ENCODE data around the gene CIAPIN1.
"Not testable (repeated sequence)": the region's sequence is repeated elsewhere in the genome, so short reads cannot be mapped to it uniquely, and the experiment has no call there.

The CIAPIN1 gene

DNA sequence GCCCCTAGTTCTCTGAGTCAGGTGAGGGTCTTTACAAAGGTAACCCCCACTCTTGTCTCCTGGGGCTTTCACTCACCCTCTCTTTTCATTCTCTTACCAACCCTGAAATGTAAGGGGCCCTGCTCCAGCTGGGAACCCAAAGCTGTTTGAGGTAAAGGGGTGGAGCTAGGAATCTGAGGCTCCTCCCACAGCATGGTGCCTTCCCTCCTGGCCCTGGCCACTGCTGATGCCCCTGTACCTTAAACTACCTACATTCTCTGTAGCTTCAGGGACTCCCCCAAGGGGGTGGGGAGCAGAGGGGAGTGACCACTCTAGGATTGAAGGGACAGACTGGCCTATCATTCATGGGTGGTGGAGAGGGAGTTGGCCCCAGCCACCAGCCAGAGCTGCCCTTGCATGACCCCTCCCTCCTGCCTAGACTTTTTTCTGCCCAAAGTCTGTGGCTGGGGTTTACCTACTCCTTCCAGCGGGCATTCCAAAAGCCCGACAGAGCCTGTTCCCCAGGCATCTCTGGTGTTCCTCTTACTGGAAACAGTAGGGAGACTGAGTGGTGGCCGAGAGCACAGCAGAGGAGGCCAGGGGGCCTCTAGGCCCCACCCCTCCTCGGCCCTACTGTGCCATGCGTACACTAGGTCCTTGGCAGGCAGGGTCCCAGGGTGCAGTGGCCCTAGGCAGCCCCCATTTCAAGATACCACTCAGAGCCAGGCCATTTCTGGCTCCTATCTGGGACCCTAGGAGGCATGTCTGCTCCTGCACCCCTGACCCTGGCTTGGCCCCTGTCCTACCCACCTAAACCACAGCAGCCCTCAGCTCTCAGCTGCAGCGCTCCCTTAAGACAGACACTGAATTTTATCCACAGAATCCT lies 29.6 kb upstream of the CIAPIN1 start:
- no peak for DNase-seq

DNA sequence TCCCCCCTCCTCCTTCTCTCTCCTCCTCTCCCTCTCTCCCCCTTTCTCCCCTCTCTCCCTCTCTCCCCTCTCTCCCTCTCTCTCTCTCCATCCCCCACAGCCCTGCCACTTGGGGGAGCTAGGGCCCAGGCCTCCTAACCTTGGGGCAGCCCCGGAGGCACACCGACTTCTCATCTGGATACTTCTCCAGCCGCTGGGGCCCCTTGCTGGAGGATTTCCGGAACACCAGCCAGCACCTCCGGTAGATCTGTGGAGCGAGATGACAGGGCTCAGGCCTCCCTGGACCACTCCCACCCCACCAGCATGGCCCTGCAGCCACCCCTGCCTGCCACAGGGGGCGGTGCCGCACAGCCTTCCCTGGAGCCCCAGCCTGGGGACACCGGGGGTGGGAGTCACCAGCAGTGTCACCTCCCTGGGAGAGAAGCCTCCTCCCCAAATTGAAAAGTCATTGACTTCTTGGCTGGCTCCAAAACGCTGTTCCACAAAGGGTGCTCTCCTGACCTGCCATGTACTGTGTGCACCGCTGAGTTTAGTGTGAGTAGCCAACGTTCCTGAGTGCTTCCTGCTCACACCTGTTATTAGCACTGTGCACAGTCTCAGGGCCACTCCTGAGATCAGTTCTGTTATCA lies 28.6 kb upstream of the CIAPIN1 start:
- DNase-seq, result no peak

DNA sequence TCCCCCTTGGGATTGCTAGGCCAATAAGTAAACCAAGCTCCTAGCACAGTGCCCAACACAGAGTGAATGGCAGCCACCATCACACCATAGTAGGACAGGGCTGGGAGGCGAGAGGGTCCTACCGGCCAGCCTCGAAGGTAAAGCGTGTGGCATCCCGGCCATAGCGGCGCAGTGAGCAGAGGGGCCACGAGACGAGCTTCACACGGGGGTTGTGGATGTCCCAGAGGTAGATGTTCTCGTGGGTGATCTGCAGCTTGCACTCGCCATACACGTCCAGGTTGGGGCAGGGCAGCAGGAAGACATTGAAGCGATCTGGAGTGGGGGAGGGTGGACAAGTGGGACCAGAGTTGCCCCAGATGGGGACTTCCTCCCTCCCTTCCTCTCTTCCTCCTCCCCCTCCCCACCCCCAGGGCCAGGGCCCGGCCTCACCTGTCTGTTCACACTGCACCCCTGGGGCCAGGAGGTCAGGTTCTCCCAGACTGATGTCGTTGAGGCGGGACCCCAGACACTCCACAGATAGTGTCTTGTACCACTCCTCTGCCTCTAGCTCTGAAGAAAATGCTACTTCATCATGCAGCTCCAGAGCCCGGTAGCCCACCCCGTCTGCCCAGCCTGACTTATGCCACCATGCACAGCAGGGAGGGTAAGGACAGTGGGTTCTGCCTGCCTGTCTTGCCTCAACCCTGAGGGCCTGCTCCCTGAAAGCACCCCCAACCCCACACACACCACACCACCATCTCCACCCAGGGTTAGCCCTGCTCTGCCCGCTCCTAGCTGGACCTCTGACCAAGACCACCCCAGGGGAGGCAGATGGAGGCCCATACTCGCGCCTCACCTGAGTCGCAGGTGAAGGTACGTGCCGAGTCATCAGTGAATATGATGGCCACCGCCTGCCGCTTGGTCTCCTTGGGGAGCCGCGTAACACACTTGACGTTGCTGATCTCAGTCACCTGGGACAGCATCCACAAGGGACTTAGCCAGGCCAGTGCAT lies 27.8 kb upstream of the CIAPIN1 start:
- DNase-seq, result no peak

DNA sequence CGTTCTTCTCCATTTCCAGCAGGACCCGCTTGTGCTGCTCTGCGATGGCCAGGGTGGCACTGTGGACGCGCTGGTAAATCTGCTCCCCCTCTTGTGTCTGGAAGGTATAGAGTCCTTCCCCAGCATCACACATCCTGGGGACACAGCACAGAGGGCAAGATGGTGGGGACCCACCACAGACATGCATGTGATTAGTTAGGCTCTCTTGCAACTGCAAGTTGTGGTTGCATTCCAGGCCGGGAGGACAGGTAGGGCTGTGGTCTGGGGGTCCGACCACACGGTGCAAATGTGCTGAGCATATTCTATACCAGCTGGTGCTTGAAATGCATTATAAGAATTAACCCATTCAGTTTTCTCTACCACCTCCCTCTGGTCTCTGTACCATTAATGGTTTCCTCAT lies 26.7 kb upstream of the CIAPIN1 start:
- no peak for DNase-seq

DNA sequence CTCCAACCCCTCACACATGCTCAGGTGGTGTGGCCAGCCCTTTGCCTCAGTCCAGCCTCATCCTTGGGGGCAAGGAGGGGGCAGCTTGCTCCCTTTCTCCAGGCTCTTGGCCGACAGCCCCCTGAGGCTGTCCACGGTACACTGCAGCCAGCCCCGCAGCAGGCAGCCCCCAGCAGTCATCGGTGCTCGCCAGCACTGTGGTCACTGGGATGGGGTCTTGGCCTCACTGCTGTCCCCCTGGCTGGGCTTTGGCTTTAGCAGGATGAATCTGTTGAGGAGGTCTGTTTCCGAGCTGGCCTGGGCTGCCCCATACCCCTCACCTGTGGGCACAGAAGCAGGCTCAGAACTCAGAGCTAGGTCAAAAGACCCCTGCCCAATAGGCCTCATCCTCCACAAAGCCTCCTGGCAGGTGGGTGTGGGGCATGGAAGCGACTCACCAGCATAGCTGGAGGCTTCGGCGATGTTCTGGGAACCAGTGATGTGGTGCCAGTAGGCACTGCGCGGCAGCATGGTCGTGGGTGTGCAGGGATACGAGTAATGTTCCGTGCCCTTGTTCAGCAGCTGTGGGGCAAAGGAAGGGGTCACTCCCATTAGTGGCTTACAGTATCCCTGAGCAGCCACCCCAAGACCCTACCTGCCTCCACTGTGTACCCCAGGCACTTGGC lies 26.1 kb upstream of the CIAPIN1 start:
- DNase-seq, result no peak

DNA sequence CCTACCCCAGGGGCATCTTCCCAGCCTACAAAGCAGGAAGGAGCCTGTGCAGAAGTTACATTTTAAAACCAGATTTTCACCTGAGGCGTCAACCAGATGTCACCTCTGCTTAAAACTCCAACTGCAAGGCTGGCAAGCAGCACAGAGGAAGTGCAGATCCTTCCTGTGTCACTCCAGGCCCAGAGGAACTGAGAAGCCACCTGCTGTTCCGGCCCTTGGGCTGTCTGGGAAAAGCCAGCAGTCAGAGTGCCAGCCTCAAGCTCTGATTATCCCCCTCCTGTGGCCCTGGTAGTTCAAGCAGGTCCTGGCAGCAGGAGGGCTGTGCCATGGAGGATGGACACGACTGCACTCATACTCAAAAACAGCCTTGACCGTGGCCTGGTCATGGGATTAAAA lies 25.5 kb upstream of the CIAPIN1 start:
- no peak for DNase-seq

DNA sequence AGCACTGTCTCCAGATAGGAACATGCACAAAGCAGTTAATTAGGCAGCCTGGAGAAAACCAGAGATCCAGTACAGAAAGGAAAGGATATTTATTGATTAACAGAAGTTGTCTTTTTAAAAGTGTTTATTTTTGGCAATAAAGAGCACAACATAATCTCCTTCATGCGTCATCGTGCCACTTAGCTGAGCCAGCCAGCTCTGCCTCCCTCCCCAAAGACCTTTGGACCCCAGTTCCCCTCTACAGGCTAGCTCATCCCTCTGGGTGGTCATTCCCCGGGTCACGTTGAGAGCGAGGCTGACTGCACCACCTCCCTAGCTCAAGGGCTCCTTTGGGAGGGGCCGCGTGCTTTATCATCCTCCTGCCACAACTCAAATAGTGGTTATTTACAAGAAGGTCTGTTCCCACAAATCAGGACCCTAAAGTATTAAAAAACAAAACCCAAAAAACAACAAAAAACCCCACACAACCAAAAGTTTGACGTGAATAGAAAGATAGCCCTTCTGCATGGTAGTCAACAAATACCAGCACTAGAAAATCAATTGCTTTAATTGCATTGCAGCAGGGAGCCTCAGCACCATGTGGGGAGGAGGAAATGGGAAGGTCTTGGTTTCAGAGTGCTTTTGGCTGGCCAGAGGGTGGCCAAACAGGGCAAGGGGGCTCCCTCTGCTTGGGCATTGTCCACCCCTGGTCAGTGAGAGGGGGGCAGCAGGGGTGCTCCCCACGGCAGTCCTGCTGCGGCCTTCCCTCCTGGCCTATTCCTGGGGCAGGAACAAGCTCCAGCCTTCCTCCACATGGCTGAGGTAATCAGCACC lies 24.9 kb upstream of the CIAPIN1 start:
- DNase-seq, result no peak

DNA sequence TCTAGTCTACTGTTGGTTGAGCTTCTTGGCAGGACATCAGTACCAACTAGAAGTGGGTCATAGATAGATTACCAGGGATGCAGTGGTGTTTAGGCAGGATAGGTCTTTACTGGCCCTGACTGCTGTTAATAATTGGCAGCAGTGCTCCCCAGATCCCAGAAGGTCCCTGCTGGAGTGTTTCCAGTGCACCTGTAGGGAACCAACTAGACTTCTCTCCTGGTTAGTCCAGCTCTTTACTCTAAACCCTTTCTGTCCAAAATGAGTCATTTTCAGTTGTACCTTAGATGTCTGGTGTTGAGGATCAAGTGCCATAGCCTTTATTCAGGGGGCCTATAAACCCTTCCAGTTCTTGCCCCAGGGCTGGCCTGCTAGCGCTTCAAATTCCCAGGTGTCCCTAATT lies 24.0 kb upstream of the CIAPIN1 start:
- no peak for DNase-seq

DNA sequence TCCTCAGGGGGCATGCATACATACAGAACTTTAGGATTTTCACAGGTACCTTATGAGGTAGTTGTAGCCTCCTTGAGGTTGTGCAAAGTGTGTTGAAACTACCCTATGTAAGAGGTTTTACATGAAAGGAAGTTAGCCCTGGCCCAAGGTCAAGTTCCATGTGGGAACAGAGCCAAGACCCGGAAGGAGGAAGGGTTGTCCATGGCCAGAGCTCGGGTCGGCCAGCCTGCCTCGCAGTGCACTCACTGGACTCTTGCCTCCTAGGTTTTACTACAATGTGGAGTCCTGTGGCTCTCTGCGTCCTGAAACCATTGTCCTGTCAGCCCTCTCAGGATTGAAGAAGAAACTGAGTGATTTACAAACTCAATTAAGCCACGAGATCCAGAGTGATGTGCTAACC lies 23.5 kb upstream of the CIAPIN1 start:
- no peak for DNase-seq

DNA sequence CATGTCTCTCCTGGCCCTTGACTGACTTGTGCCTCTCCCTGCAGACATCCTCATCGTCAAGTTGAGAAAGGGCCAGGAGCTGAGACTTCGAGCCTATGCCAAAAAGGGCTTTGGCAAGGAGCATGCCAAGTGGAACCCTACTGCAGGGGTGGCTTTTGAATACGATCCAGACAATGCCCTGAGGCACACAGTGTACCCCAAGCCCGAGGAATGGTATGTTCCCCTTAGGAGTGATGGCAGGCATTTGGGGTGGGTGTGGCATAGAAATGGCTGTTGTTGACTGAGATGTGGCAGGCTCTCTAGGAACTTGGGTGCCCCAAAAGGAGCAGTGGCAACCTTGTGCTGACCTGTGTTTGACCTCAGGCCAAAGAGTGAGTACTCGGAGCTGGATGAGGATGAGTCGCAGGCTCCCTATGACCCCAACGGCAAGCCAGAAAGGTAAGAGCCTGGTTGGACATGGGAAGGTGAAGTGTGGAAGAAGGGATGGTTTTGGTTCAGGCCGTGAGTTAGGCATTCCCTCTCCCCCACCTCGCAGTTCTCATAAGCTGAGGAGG lies 22.8 kb upstream of the CIAPIN1 start:
- no peak for DNase-seq

DNA sequence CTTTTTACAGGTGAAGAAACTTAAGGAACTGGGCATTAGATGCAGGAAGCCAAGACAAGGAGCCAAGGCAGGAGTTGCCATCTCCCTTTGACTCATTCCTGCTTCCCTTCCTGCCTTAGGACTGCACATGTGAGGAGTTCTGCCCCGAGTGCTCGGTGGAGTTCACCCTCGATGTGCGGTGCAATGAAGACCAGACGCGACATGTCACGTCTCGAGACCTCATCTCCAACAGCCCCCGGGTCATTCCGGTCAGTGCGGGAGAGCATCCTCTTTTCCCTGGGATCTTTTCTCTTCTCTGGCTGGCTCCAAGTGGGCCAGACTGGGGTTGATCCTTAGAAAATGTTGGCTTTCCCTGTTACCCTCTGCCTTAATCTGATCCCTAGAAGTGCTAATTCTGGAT lies 21.9 kb upstream of the CIAPIN1 start:
- DNase-seq, result no peak

DNA sequence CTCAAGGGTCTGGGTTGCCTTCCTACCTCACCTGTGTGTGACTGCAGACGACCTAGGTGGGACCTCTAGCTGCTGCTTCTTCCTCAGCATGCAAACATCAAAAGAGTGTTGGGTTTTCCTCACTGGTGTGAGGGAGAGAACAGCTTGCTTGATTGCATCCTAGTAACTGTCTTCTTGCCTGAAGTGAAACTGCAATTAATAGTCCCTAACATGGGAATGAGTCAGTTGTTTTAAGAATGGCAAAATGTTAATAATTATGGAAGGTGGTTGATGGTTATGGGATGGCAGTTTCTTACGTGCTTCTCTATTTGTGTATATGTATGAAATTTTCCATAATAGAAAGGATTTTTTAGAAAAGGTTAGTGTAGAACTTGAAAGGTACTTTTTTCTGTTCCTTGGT lies 21.2 kb upstream of the CIAPIN1 start:
- no peak for DNase-seq

DNA sequence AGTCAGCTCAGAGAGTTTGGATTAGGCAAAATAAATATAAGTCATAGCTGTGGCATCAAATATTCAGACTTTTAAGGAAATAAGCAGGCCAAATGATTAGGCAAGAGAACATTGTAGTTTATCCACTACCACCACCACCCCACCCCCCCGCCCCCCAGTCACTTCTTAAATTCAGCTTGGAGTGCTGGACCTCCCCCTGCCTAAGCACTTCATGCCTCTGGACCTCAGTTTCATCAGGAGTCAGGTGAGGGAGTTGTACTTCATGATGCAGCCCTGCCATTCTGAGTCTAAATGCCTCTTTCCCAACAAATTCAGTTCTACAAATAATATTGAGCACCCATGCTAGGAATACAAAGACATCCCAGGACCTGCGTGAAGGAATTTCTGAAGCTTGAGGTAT lies 17.3 kb upstream of the CIAPIN1 start:
- no peak for DNase-seq

DNA sequence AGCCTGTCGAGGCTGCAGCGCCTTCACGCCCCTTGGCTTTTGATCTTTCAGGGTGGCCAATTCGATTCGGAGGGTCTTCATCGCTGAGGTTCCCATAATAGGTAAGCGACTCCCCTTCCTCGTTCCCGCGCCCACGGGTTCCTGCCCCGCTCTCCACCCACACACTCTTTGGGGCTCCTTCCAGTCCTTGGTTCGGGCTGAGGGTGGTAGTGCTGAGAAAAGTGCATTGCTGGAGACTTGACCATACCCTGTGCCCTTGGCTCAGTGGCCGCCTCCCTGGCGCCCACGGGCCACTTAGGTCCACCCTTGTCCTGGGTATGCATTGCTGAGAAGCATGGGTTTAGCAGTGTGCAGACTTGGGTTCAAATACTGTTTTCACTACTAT lies 15.8 kb upstream of the CIAPIN1 start:
- no peak for DNase-seq

DNA sequence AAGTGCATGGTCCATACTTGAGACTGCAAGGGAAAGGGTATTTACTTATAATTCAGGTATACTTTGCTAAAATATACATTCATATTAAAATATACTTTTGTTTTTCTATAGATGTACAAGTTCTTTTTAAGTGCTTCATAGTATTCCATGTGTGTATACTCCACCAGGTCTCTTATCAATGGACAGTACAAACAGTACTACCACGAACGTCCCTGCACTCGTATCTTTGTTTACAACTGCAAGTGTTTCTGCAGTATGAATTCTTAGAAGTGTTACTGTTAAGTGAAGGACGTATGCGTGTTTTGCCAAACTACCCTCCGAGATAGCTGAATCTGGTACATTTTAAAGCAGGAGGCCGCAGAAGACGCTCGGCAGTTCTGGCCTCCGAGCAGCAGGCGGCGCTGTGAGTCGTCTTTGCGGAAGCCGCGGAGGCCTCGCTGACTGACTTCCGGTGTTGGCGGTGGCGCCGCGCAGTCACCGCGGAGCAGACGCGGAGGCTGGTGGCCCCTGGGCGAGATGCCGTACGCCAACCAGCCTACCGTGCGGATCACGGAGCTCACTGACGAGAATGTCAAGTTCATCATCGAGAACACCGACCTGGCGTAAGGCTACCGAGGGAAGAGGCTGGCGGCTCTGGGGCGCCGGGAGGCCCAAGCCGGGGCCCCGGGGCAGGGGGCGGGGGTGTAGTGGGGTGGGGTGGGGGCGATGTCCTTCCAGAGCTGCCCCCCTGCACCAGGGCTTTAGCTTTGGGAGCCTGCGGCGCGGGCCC lies 15.2 kb upstream of the CIAPIN1 start, which contains the start of gene POLR2C:
TSS of gene POLR2C (plus strand) at position 471 of the 769 bp plus-strand sequence. CDS start at position 517, 46 bp downstream.
- DNase-seq, result no peak

DNA sequence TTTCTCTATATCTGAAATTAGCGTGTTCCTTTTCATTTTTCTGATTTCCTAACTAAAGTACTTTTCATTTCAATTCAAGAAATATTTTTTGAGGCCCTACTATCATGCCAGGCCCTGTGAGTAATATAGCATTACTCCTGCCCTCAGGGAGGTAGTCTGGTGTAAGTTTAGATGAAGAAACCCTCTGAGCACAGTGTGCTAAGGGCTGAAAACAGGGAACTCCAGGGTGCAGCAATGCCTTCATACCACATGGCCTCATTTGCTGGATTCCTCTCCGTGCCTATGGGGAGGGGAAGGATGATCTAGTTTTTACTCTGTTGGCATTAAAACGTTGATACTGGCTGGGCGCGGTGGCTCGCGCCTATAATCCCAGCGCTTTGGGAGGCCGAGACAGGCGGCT lies 4.8 kb upstream of the CIAPIN1 start:
- no peak for DNase-seq

DNA sequence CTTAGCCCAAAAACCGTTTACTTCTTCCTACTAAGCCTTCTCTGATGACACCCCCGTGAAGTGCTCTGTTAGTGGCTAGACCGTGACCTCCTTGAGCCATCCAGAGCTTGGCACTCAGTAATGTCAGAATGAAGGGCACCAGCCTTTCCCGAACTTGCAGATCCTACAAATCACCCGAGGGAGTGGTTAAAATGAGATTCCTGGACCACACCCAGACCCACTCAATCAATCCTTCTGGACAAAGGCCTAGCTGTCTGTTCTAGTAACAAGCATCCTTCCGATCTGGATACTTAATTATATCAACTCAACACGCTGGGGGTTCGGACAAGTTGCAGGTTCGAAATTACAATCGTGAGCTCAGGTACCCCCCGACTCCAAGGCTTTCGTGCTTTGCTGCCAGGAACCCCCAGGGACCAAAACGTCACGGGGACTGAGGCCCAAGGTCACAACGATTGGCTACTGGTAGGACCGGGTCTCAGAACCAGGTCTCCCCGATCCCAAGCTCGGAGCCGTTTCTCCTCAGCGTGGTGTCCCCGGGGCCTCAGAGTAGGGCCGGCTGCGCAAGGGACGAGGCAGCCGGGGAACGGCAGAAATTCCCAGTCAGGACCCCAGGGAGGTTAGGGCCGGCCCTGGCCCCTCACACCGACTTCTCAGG lies 527 bp downstream of the CIAPIN1 start:
- DNase-seq, result no peak

DNA sequence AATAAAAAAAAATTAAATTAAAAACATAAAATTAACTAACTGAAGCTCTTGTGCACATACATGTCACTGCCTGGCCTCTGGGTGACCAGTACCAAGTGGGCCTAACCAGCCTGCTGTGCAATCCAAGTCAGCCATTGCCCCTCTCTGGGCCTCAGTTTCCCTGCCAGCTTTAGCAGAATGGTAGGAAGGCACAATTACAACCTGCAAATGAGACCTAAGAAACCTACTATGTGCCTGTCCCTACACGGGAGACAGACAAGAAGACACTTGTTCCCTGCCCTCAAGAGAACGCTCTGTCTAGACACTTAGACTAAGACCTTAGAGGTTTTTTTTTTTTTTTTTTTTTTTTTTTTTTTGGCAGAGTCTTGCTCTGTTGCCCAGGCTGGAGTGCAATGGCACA lies 1.7 kb downstream of the CIAPIN1 start:
- DNase-seq, result no peak

DNA sequence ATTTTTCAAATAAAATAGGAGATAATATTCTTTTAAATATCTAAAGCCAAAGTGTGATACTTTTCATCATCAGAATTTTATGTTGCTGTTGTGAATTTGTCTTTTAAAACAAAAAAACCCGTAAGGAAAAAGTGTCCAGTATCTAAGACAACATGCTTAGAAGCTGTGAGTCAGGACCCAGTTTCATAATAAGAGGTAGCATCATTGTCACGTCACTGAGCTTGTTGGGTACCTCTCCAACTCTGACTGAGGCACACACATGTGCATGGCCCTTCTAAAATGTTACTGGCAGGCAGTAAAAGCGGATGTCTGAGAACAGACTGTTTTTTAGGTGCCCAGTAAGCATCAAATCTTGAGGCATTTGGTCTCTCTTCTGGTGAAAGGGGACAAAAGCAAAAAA lies 2.5 kb downstream of the CIAPIN1 start:
- DNase-seq, result no peak

DNA sequence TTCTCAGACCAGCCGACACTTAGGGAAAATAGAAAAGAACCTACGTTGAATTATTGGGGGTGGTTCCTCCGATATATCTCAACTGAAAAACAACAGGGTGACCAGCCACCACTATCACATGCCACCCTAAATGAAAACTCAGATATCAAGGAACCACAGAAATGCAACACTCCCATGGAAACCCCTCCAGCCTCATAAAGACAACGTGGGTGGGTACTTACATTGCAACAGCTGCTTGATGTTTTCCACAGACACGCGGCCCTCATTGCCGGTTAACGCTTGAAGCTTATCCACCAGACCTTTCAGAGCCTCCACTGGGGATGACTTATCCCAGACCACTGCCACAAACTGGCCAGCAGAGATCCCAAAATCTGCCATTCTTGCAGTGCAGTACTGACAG lies 6.6 kb downstream of the CIAPIN1 start:
- not testable (repeated sequence) for DNase-seq

Data from NCI-H187 treated with DMSO at 0.1 percent for 48 hours (cell line).